Measurements from ENCODE around the gene INTS4.
"Not testable (repeated sequence)": the region's sequence is repeated elsewhere in the genome, so short reads cannot be mapped to it uniquely, and the experiment has no call there.

INTS4 gene

GRCh38 chr11:77942465-77942864 is 52.0 kb downstream of the INTS4 start:
- DNase-seq, result not testable (repeated sequence)

- not testable (repeated sequence) for DNase-seq
Observed at GRCh38 chr11:77933596-77933995, 60.9 kb downstream of the INTS4 start.

GRCh38 chr11:77930334-77931208 is 63.9 kb downstream of the INTS4 start:
- not testable (repeated sequence) for DNase-seq

- not testable (repeated sequence) for DNase-seq
Observed at GRCh38 chr11:77917713-77918112, 76.8 kb downstream of the INTS4 start.

- DNase-seq, result not testable (repeated sequence)
Observed at GRCh38 chr11:77914307-77914791, 80.1 kb downstream of the INTS4 start.

- not testable (repeated sequence) for DNase-seq
Observed at GRCh38 chr11:77913608-77914306, 80.7 kb downstream of the INTS4 start.

GRCh38 chr11:77910828-77911227 is 83.6 kb downstream of the INTS4 start:
- not testable (repeated sequence) for DNase-seq

- DNase-seq, result no peak
Observed at GRCh38 chr11:77909277-77909676, 85.2 kb downstream of the INTS4 start.

GRCh38 chr11:77908835-77909234 is 85.6 kb downstream of the INTS4 start:
- no peak for DNase-seq

GRCh38 chr11:77894949-77895348 is 99.5 kb downstream of the INTS4 start:
- DNase-seq, result not testable (repeated sequence)

GRCh38 chr11:77891703-77892102 is 102.8 kb downstream of the INTS4 start:
- DNase-seq, result not testable (repeated sequence)

- not testable (repeated sequence) for DNase-seq
Observed at GRCh38 chr11:77891256-77891655, 103.2 kb downstream of the INTS4 start.

- not testable (repeated sequence) for DNase-seq
Observed at GRCh38 chr11:77890619-77891056, 103.8 kb downstream of the INTS4 start.

- not testable (repeated sequence) for DNase-seq
Observed at GRCh38 chr11:77890100-77890614, 104.3 kb downstream of the INTS4 start.

GRCh38 chr11:77889045-77889444 is 105.4 kb downstream of the INTS4 start:
- DNase-seq, result not testable (repeated sequence)

GRCh38 chr11:77886401-77886800 is 108.1 kb downstream of the INTS4 start:
- no peak for DNase-seq

- DNase-seq, result no peak
Observed at GRCh38 chr11:77884829-77885190, 109.7 kb downstream of the INTS4 start.

- no peak for DNase-seq
Observed at GRCh38 chr11:77884186-77884828, 110.2 kb downstream of the INTS4 start.

GRCh38 chr11:77883775-77884174 is 110.7 kb downstream of the INTS4 start:
- DNase-seq, result no peak

GRCh38 chr11:77882396-77882795 is 112.1 kb downstream of the INTS4 start:
- no peak for DNase-seq

- DNase-seq, result no peak
Observed at GRCh38 chr11:77879218-77879617, 115.2 kb downstream of the INTS4 start.

GRCh38 chr11:77878247-77878646 is 116.2 kb downstream of the INTS4 start:
- not testable (repeated sequence) for DNase-seq

- no peak for DNase-seq
Observed at GRCh38 chr11:77876045-77876444, 118.4 kb downstream of the INTS4 start.

Data from CD4-positive, alpha-beta T cell treated with Interleukin-6 for 4 hours (primary cell).